Activated CD8-positive, alpha-beta memory T cell treated with anti-CD3 and anti-CD28 coated beads for 1 hour (primary cell): ENCODE results near the gene CA5B.
A peak's percentile ranks its signal among the peaks of the same experiment; 100 is the strongest.
"Not testable (repeated sequence)": the region's sequence is repeated elsewhere in the genome, so short reads cannot be mapped to it uniquely, and the experiment has no call there.

Source experiments
- DNase-seq, 2 donors: peaks; one replicate each; pipeline ENCODE4 v3.0.0-alpha.2; 2020; ENCODE audit warnings: low read depth in 1 of 2; ENCODE audit errors: extremely low read depth in 1 of 2

CA5B gene

GRCh38 chrX:15812192-15812938, 74.3 kb downstream of the CA5B start:
- no peak for DNase-seq

- no peak for DNase-seq
These were observed 75.3 kb downstream of the CA5B start for GRCh38 chrX:15813416-15813815.

- no peak for DNase-seq
These were observed 76.8 kb downstream of the CA5B start for GRCh38 chrX:15814771-15815365.

GRCh38 chrX:15815779-15816437, 77.8 kb downstream of the CA5B start:
- DNase-seq = no peak

- DNase-seq = no peak
These were observed 78.4 kb downstream of the CA5B start for GRCh38 chrX:15816438-15816809.

GRCh38 chrX:15816886-15817285, 78.8 kb downstream of the CA5B start:
- DNase-seq = peak in 1 of 2 donors; percentile 22

- no peak for DNase-seq
These were observed 82.3 kb downstream of the CA5B start for GRCh38 chrX:15820106-15821073.

- DNase-seq = no peak
These were observed 84.9 kb downstream of the CA5B start for GRCh38 chrX:15822922-15823321.

GRCh38 chrX:15825936-15826335, 87.9 kb downstream of the CA5B start:
- no peak for DNase-seq

GRCh38 chrX:15829217-15829616, 91.1 kb downstream of the CA5B start:
- no peak for DNase-seq

- DNase-seq = not testable (repeated sequence)
These were observed 93.3 kb downstream of the CA5B start for GRCh38 chrX:15831347-15831746.

- DNase-seq = no peak
These were observed 96.0 kb downstream of the CA5B start for GRCh38 chrX:15834053-15834452.

- no peak for DNase-seq
These were observed 96.9 kb downstream of the CA5B start for GRCh38 chrX:15834827-15835595.
